Left hindlimb (tissue), 1 donor: ENCODE results near the gene SH2D5.
"Not testable (repeated sequence)": the region's sequence is repeated elsewhere in the genome, so short reads cannot be mapped to it uniquely, and the experiment has no call there.

Source experiments
- DNase-seq: peaks from one replicate; pipeline ENCODE4 v3.0.0-alpha.2; 2018

SH2D5 gene

GRCh38 chr1:20689645-20690056 is 42.9 kb downstream of the SH2D5 start:
- no peak for DNase-seq

DNA sequence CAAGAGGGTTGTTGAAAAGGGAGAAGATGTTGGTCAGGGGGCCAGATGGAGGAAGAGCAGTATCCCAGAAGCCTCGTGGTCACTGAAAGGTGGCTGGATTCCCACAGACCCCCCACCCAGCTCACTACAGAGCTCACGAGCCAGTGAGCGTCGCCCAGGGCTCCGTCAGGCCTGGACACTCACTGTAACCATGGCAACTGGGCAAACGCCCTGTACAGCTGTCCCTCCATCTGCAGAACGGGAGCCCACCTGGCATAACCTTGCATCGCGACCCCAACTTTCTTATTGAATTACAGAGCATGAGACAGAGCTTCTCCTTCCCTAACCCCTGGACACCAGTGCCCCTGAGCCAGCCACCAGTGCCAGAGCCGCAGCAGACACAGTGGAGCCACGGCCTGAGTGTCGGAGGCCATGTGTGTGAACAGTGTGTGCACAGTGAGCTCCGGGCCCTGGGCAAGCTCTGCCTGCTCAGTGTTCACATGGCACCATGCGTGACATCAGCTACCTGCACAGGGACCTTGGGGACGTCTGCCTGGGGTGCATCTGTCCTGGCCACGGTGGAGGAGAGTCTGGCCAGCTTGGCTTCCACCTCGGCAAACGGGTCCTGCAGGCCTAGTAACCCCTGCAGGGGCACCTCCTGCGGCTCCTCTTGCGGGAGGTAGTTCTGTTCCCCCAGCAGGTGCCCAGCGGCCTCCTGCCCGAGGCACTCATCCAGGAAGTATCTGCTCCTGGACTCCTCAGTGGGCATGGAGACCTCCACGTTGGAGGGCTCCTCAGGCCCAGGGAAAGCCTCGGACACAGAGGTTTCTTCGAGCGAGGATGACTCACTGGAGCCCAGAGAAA is 45.4 kb downstream of the SH2D5 start:
- no peak for DNase-seq

DNA sequence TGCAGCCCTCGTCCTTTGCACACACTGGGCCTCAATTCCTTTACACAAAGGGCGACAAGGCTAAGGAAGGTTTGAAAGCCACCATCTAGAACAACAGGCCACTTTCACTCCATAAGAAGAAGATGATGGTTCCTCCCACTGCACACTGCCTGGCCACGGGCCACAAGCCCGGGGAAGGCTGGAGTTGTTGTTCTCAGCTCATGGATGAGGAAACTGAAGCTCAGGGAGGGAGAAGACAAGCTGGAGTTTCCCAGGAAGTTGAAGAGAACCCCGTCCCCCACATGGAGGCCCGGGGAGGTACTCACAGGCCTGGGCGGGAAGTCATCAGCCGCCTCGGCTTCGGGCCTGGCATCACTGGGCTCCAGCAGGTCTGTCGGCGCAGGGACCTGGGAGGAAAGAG is 46.8 kb downstream of the SH2D5 start:
- DNase-seq = no peak

- DNase-seq = no peak
These were observed 47.3 kb downstream of the SH2D5 start for GRCh38 chr1:20685099-20685662.

- DNase-seq = no peak
These were observed 47.9 kb downstream of the SH2D5 start for GRCh38 chr1:20684651-20685050.

GRCh38 chr1:20684050-20684620 is 48.4 kb downstream of the SH2D5 start:
- no peak for DNase-seq

DNA sequence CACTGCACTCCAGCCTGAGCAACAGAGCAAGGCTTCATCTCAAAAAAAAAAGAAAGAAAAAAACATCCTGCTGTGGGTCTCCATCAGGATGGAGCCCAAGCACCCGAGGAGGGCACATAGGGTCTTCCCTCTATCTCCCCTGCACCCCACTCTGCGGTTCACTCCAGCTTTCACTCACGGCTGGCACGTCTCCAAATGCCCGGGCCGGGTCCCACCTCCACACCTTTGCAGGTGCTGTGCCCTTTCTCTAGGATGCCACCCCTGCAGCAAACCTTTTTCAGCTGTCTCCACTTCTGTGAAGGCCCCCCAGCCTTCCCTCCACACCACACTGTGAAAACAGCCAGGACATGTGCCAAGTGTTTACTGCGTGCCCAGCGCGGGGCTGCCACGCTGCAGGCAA is 48.9 kb downstream of the SH2D5 start:
- no peak for DNase-seq

DNA sequence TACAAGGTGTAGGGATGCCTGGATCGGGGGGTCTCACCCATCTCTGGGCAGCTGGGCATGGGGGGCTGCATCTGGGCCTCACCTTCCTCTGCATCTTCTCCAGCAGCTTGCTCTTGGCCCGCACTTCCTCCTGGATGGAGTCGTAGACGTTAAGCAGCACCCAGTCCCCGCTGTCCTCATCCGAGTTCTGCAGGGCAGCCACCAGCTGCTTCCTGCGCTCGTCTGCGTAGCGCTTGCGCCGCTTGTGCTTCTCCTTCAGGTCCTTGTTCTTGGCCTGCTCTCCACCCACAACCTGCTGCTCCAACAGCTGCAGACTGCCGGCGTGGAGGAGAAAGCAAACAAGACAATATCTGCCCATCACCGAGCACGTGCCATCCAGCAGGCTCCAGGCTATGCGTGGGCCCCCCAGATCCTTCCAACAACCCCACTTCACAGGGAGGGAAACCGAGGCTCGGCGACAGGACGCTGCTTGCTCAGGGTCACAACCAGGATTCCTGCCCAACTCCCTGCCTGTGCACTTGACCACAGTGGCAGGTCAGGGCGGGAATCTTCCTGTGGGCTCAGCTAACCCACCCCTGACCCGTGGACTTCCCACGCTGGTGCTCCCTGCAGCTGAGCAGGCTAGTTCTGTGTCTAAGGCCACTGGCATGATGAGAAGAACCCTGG is 49.8 kb downstream of the SH2D5 start:
- DNase-seq = no peak

DNA sequence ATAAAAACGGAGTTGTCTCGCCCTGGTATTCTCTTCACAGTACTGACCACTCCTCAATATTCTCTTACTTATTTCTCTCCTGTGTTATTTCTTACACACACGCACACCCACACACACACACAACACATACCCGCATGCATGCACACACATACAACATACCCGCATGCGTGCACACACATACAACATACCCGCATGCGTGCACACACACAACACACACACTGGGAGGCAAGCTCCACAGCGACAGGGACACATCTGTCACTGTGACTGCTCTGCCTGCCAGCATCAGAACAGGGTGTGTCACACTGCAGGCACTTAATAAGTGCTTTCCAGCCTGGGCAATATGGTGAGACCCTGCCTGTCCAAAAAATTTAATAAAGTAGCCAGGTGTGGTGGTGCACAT is 50.5 kb downstream of the SH2D5 start:
- DNase-seq = no peak

DNA sequence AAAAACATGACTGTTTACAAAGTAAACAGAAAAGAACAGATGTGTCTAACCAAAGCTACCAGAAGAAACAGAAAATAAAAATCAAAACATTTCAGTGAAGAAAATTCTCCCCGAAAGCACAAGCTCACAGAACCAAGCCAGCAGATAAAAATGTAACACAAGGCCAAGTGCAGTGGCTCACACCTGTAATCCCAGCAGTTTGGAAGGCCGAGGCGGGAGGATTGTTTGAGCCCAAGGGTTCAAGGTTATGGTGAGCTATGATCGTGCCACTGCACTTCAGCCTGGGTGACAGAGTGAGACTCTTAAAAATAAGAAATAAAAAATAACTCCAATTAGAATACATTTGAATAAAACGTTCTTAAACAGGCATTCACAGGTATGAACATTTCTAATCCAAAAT is 52.2 kb downstream of the SH2D5 start:
- no peak for DNase-seq

DNA sequence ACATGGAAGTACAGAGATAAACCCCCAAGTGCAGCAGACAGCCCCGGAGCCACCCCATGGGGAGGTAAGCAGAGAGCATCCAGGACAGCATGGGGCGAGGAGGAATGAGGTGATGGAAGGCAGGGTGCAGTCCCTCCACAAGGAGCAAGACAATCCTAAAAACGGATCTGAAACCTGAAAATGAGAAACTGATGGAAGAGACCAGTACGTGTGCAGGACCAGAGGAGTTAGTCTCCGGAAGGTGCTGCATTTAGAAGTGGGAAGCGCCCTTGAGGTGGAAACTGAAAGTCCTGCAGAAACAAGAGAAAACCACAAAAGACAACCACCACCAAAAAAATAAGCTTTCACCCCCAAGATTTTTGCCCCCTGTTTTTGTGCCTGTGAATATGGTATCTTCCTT is 53.9 kb downstream of the SH2D5 start:
- DNase-seq = no peak

DNA sequence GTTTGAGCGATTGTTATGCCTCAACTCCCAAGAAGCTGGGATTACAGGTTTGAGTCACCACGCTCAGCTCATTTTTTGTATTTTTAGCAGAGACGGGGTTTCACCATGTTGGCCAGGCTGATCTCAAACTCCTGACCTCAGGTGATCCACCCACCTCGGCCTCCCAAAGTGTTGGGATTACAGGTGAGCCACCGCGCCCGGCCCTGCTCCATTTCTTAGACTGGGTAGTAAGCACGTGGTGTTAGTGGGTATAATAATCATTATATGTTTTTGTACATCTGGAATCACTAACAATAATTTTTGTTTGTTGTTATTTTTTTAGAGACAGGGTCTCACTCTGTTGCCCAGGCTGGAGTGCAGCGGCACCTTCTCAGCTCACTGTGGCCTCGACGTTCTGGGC is 58.9 kb downstream of the SH2D5 start:
- DNase-seq = not testable (repeated sequence)

DNA sequence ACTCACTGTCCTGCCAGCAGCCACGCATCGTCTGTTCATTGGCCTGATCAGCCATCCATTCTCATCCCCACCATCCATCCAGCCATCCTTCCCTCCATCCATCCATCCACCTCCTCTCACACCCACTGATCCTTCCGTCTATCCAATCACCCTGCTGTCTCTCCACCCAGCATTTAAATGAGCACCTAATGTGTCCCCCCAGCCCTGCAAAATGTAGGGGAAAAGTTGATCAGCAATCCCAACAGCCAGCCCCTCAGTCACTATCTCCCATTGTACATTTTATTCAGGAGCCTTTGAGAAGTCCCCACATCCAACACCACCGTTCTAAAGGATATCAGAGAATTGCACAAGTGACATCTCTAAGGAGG is 60.3 kb downstream of the SH2D5 start:
- DNase-seq = no peak

DNA sequence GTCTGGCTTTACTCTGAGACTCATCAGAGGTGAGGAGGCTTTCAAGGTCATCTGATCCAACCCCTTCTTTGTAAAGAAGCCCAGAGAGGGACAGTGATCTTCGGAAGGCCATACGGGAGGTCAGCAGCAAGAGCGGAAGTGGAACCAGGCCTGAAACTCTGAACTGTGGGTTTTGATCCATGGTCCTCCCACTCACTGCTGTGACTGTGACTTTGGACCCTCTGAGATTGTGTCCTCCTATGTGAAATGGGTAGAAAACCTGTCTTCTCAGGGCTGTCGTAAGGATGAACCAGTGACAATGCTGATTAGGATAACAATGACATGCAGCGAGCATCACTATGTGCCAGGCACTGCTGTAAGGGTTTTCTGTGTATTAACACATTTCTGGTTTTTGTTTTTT is 61.6 kb downstream of the SH2D5 start:
- no peak for DNase-seq
